Measurements from ENCODE around the gene CYTH1.

The CYTH1 gene

DNA sequence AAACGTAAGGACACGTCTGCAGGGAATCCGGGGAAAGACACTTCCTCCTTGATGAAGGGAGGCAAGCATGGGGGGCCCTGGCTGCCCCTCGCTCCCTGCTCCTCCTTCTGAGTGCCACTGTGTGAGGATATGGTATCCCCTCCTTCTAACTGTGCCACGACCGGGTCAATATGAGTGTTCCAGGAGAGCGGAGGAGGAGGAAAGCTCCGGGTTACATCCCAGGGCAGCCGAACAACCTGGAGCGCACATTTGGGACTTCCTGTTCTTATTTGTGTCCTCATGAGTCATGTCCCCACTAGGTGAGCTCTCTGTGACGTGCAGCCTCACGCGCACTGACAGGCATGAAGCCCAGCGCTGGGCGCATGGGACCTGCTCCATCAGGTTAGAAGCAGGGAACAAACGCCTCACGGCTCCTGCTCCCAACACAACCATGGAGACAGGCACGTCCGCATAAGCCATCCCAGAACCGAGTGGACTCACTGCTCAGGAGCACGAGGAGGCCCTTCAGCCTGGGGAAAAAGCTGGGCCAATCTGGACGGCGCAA, 112.0 kb downstream of the CYTH1 start:
- no peak for DNase-seq (ENCODE audit: low spot score)

DNA sequence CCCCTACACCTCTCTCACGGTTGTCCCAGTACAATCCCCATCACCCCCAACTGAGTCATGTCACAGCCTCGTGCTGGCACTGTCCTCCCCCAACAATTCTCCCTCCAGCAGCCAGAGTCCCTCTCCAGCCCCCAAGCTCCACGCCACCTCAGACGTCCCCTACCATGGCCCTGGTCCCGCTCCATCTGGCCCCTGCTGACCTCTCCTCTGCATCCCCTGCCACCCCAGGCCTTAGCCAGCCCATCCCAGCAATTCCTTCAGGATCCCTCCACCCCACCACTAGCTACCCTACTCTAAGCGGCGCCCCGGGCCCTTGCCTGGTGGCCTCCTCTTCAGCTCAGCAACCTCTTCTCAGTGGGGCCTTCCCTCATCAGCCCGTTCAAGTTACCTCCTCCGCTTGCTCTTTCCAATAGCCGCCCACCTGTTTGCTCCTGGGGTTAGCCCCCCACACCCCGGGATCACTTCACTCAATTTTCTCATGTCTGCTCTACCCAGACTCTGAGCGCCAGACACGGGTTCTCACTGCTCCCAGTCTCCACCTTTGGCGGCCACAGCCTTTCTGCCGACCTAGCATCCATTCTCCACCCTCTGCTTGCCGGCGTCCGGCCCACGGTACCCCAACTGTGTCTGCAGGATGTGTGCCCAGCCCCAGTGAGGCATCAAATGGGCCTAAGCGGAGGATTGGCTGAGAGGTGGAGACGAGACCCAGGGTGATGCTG, 112.7 kb downstream of the CYTH1 start:
- DNase-seq (ENCODE audit: low spot score): no peak

DNA sequence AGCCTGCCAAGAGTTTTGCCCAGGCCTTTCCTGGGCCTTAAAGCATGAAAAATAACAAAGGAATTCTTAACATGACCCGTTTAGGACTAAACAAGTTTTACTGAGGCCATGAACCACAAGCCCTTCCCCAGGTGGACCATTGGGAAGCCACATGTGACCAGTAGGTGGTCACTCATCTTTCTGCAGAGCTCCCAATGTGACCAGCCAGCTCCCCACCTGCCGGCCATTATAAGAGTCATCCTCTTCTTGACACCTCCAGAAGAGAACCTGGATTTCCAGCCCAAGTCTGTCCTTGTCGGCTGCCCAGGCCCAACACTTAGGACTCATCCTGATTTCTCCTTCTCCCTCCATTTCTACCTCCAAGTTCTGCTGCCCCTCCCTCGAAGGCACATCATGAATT, 113.2 kb downstream of the CYTH1 start:
- no peak for DNase-seq (ENCODE audit: low spot score)

DNA sequence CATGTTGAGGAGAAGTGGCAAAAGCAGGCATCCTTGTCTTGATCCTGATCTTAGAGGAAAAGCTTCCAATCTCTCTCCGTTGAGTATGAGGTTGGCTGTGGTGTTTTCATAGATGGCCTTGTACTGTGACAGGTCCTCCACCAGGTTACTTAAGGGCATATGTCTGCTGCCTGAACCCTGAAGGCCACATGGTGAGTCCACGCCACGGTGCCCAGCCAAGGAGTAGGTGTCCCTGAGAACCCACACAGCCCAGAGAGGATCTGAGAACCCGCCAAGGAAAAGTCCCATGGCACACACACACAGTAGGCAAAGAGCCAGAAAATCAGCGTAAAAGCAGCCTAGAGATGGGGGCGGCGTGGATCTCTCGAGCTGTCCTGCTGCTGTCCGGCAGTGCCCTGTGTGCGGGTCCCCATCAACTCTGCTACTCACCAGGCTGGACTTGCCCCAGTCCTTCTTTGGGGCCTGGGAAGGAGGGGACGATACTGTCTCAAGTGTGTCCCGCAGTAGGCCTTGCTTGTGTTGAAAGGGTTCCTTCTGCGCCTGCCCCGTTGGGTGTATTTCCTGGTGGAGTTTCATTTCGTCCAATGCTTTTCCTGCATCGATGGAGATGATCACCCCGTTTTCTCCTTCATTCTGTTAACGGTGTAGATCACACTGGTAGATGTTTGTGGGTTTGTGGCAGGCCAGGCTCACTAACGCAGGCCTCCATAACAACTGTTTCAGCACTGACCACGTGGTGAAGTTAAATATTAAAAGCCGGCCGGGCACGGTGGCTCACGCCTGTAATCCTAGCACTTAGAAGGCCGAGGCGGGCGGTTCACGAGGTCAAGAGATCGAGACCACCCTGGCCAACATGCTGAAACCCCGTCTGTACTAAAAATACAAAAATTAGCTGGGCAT, 114.1 kb downstream of the CYTH1 start:
- no peak for DNase-seq (ENCODE audit: low spot score)

DNA sequence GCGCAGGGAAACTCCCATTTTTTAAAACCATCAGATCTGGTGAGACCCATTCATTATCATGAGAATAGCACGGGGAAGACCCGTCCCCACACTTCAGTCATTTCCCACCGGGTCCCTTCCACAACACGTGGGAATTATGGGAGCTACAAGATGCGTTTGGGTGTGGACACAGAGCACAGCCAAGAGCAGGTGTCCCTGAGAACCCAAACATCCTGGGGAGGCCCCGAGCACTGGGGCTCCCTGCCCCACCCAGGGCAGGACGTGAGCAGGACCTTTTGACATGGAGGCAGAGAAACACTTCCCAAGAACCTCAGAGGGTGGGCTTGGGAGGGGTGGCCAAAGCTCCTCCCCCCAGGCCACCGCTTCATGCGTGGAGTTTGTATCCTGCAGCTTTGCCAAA, 115.0 kb downstream of the CYTH1 start:
- no peak for DNase-seq (ENCODE audit: low spot score)

DNA sequence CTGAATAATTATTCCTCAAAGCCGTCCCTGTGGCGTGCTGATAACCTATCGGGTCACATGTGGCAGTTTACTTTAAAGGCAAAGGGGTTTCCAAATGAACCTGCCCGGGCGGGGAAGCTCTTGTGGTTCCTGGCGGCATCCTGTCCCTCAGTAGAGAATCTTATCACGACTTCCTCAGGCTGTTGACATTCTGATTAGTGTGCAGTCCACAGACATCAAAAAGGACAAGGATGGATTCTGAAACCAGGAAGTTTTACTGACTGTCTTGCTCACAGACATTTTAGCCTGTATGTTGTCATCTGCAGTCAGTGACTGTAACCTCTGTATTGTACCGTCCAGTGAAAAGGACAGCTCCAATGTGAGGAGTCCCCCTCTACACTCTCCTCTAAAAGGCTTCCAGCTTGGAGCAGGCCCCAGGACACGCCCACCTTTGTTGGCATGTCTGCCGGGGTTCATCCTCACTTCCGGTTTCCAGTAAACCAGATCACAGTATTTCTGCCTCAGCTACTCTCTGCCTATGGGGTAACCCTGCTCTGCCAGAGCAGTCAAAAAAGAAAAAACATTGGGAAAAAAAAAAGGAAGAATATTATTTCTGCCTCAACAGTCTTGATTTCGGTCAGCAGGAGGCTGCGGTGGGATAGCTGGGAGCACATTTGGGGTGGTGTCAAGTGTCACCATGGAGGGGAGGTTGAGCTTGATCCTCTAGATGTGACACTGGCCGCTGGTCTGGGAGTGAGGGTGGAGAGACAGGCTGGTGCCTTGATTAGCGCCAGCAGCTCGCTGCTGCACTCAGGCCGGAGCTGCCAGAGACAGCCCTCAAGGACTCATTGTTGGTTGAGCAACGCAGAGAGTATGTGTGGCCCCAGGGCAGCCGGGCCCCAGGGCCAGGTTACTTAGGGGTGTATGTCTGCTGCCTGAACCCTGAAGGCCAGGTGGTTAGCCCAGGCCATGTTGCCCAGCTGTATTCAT, 115.8 kb downstream of the CYTH1 start:
- DNase-seq (ENCODE audit: low spot score): no peak

DNA sequence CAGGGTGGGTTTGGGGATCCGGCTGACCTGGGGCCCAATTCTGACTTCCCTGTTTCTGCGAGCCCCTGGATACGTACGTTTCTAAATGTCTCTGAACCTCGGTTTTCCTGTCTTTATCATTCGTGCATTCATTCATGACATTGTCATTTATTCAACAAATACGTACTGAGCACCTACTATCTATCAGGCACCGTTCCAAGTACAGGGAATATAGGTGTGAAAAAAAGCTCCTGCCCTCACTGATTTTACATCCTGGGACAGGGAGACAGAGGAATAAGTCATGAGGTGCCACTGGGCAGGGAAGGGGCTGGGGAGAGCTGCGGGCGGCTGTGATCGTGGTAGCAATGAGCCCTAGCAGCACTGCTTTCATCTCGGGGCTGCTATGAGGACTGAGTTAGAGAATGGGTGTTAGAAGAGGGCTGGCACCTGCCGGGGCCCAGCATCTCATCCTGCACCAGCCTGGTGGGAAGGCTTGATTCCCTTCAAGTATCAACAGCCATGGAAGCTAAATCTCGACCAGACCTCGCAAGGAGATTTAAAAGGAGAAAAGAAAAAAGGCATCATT, 116.6 kb downstream of the CYTH1 start:
- no peak for DNase-seq (ENCODE audit: low spot score)

DNA sequence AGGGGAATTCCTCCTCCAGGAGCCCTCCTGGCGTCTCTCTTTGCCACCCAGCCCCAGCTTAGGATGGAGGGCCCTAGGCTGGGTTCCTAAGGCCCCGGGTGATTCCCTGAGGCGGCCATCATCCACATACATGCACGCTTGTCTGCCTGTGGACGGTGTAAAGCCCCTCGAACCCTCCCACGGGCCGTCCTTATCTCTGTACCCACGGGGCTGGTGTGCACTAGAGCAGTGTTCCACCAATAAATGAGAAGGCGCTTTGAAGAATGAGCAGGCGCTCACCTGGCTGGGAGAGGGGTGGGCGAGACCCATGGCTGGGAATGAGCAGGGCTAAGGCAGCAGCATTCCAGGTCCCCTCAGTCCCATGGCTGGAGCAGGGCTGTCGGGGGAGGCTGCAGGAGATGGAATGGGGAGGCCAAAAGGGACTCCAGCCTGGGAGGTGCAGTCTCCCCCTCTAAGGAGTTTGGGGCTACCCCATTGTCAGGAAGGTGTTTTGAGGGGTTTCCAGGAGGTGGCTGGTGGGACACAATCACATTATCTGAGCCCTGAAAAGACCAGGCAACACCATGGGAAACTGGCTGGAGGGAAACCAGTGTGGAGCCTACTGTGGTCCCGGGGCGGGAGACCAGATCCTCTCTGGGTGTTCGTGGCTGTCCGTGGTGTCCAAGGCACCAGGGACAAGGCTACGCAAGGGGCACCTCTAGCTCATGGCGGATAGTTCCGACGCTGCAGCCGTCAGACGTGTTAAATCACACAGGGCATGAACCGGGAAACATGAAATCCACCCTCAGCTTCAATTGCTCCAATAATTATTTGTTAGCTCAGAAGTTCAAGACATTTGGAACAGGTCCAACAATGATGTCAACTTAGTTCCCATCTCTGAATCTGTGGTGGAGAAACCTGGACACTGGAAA, 117.3 kb downstream of the CYTH1 start:
- no peak for DNase-seq (ENCODE audit: low spot score)

DNA sequence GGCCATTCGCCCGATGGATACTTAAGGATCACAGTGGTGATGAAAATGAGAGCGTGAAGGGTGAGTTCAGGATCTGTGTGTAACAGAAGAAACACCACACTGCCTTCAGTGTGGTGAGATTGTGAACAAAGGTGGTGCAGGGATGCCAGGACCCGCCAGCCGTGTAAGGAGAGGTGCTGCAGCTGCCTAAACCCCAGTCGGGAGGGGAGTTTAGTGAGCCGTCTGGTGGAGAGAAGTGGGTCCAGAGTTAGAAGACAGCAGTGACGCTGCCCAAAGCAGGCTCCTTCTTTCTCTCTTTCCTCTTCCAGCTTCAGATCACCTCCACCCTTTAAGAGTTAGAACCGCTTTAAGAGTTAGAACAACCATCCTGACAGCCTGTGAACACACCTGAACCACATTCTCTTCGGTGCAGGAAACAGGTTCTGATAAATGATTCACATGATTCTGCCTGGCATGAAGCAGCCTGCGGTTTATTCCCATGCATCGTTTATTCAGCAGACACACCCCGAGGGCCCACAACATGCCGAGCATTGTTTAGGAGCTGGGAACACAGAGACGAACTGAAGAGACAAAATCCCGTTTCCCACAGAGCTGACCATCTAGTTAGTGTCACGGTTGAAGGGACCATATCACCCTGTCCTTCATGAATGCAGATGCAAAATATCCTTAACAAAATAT, 120.8 kb downstream of the CYTH1 start:
- DNase-seq (ENCODE audit: low spot score): no peak

DNA sequence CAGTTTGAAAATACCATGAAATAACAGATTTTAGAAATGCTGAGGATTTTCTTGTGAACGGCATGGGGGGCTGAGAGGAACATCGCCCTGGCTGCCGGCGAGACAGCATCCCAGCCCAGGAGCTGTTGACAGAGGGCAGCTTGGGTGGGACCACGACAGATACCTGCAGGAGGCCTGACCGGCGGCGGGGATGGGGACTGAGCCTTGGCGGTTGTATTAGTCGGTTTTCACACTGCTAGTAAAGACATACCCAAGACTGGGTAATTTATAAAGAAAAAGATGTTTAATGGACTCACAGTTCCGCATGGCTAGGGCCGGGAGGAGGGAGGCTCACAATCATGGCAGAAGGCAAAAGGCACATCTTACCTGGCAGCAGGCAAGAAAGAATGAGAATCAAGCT, 122.5 kb downstream of the CYTH1 start:
- no peak for DNase-seq (ENCODE audit: low spot score)

DNA sequence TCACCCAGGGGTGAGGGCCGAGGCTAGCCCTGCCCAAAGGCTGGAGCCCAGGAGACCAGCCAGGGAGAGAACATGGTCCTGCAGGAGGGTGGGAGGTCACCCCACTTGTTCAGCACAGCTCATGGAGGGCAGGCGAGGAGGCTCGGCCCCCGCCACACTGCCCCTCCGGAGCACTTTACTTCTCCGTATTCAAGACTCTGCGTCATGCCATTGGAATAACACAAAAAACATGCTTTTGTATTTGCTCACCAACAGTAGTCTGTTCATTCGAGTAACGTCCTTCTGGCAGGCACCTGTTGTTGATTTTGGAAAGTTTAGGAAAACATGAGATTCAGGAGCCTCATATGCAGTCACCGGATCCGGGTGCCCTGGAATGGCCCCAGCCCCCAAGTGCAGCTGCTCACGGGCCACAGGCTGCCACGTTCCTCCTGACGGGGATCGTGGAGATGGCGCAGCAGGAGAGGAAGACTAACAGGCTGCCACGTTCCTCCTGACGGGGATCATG, 123.7 kb downstream of the CYTH1 start:
- DNase-seq (ENCODE audit: low spot score): no peak

DNA sequence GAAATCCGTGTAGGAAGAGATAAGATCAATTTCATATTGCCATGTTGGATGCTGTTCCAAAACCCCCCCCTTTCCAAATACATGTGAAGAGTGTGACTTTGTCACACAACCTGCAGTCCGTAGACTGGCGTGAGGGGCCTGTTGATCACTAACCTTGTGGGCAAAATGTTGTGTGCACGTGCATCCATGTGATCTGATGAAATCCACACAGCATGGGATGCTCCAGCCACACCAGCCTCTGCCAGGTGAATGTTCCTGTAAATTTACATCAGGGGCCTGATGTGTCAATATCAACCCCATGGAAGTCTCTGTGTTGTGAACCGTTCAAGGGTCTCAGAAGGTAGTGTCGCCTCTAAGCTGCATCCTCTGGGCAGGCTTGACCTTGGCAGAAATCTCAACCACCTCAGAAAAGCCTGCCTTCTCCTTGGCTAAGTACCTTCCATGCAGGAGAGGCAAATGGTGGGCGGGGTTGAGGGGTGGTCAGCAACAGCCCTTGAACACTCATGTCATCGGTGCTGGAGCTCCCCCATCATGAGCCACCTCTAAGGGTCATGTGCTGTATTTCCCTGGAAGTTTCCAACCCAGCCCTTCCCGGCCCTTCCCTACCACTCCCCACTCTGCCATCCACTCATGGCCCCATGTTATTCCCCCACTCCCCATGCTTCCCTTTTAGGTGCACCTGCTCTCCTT, 126.7 kb downstream of the CYTH1 start:
- no peak for DNase-seq (ENCODE audit: low spot score)

DNA sequence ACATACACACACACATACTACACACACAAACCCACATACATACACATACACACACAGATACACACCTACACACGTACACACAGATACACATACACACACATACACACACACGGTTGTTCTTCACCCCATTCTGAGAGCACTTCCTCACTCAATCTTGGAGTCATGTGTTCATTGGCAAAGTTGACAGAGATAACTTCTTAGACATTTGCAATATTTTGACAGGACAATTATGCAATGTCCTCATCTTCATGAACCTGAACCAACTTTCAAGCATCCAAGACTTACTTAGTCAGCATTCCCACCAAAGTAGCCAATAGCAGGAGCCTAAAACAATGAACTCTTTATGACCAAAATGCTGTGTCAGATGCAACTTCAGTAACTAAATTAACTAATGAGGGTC, 127.7 kb downstream of the CYTH1 start:
- DNase-seq (ENCODE audit: low spot score): no peak

DNA sequence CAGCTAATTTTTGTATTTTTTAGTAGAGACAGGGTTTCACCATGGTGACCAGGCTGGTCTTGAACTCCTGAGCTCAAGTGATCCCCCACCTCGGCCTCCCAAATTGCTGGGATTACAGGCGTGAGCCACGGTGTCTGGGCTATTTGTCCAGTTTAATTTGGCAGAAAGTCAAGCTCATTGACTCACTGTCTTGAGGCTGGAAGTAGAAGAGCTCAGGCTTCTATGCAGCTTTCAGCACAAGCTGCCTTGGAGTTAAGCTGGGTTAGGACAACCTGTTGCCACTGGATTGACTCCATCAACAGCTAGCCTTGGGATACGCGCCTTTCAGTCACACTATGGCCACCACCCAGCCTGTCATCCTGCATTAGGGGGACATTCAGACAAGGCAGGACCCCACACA, 128.7 kb downstream of the CYTH1 start:
- no peak for DNase-seq (ENCODE audit: low spot score)

DNA sequence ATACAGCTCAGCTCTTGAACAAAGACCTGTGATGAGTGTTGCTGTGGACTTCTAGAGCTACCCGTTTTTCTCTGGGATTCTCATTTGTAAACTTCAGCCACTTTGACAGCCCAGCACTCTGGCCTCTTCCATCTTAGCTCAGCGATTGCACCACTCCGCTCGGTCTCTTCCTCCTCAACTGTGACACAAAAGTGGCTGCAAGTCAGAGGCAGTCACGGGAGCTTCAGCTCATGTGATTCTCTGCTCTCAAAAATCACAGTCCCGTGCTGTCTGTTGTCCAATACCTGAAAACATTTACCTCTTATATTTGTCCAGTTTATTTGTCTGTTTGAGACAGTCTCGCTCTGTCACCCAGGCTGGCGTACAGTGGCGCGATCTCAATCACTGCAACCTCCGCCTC, 129.2 kb downstream of the CYTH1 start:
- DNase-seq (ENCODE audit: low spot score): no peak

DNA sequence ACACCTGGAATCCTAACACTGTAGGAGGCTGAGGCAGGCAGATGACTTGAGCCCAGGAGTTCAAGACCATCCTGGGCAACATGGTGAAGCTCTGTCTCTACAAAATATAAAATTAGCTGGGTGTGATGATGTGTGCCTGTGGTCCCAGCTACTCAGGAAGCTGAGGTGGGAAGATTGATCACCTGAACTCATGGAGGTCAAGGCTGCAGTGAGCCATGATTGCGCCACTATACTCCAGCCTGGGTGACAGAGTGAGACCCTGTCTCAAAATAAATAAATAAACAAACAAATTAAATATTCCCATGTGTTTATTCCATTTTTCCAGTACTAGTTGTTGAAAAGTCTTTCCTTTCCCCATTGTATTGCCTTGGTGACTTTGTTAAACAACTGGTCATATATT, 130.0 kb downstream of the CYTH1 start:
- no peak for DNase-seq (ENCODE audit: low spot score)

DNA sequence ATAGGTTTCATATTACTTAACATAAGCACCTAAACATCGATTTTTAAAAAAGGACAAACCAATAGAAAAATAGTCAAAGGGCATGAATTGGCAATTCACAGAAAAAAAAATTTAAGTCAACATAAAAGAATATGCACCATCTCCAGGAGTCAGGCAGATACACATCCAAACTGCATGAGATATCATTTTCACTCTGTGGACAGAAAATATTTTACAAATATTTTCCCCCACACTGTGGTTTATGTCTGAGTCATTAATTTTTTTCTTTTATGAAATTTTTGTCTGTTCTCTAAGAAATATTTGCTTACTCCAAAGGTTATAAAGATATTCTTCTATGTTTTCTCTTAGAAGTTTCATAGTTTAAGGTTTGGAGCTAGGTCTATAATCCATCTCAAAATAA, 130.5 kb downstream of the CYTH1 start:
- DNase-seq (ENCODE audit: low spot score): no peak

DNA sequence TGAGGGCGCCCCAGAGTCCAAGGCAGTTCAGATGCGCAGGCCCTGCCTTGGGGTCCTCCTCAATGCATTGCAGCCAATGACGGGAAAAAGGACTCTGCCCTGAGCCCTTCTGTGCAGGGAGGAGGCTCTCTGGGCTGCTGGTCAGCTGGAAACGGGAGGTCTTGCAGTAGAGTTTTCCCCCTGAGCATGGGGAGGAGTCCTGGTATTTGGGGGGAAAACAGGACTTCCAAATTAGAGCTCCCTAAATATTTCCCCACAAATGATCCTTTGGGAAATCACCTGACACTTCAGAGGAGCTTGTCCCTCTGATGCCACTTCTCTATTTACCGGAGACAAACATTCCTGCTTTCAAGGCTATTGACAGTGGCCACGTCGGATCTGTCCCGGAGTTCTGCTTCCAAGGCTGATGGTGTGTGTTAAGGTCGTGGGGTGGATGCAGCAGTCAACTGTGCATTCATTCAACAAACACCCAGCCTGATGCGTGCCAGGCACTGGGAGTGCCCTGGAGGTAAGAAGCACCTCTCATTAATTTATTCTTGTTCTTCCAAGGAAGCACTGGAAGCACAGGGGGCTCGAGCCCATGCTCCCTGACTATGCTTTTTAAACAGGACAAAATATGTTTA, 131.9 kb downstream of the CYTH1 start:
- no peak for DNase-seq (ENCODE audit: low spot score)

DNA sequence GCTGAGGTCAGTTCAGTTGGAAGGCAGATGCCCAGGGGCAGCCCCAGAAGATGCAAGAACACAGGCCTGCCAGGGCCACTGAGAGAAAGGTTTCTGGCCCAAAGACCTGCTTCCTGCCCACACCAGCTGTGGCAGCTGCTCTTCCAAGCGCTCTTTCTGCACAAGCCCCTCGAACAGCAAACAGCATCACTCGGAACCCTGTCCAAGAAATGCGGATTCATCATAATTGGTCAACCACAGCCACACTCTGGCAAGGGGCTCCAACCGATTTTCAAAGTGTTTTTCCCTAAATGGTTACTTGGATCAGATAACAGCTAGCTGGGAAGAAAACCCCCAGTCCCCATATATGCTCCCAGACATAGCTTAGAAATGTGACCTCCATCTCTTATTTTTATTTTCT, 133.8 kb downstream of the CYTH1 start:
- DNase-seq (ENCODE audit: low spot score): no peak

Measured in Ammon's horn (tissue), 1 donor.